Testis (tissue), 2 donors: ENCODE results near the gene ANAPC2.

Experiments
- POLR2A ChIP-seq: fragments of 450-650 bp; IDR thresholded peaks from one replicate; pipeline ENCODE4 v1.6.1; 2017; ENCODE audit warnings: antibody characterized with exemption, mild to moderate bottlenecking, moderate library complexity
- TF ChIP-seq, protein P1 (sequence below), 3 experiments: fragments of 450-650 bp in 2 of 3; fragments of 200-600 bp in 1 of 3; sonication (generic) in 1 of 3; IDR thresholded peaks; one replicate each; pipeline ENCODE4 v1.5.1; 2016 to 2019; ENCODE audit warnings: antibody characterized with exemption in 3 of 3, mild to moderate bottlenecking in 2 of 3, moderate library complexity in 1 of 3

GRCh38 chr9:137226338-137227053 lies 38.1 kb upstream of the ANAPC2 start:
- TF ChIP-seq, protein P1, sequence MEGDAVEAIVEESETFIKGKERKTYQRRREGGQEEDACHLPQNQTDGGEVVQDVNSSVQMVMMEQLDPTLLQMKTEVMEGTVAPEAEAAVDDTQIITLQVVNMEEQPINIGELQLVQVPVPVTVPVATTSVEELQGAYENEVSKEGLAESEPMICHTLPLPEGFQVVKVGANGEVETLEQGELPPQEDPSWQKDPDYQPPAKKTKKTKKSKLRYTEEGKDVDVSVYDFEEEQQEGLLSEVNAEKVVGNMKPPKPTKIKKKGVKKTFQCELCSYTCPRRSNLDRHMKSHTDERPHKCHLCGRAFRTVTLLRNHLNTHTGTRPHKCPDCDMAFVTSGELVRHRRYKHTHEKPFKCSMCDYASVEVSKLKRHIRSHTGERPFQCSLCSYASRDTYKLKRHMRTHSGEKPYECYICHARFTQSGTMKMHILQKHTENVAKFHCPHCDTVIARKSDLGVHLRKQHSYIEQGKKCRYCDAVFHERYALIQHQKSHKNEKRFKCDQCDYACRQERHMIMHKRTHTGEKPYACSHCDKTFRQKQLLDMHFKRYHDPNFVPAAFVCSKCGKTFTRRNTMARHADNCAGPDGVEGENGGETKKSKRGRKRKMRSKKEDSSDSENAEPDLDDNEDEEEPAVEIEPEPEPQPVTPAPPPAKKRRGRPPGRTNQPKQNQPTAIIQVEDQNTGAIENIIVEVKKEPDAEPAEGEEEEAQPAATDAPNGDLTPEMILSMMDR (IDR thresholded peaks at IDR 0.05) = no peak
- TF ChIP-seq POLR2A = no peak
